ENCODE measurements around the gene NIN.
"Not testable (repeated sequence)": the region's sequence is repeated elsewhere in the genome, so short reads cannot be mapped to it uniquely, and the experiment has no call there.

The NIN gene

DNA sequence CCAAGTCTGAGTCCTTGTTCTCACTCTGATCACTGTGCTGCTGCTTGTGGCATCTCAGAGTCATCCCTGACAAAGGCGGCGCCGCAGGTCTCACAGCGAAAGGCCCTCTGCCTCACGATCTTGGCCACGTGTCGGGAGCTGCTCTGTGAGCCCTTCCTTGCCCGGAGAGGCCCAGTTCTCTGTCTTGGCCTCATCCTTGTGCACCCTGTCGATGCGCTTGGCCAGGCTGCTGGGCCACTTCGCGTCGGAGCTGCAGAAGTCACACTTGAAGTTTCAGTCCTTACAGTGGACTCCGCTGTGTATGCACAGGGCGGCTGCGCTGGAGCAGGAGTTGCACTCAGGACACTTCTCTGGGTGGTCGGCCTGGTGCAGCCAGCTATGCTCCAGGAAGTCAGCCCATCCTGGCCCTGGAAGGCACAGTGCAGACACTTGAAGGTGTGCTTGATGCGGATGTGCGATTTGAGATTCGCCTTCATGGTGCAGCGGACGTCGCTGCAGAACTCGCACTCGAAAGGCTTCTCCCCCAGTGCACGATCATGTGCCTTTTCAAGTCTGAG lies 126.4 kb downstream of the NIN start:
- no peak for FAIRE-seq

DNA sequence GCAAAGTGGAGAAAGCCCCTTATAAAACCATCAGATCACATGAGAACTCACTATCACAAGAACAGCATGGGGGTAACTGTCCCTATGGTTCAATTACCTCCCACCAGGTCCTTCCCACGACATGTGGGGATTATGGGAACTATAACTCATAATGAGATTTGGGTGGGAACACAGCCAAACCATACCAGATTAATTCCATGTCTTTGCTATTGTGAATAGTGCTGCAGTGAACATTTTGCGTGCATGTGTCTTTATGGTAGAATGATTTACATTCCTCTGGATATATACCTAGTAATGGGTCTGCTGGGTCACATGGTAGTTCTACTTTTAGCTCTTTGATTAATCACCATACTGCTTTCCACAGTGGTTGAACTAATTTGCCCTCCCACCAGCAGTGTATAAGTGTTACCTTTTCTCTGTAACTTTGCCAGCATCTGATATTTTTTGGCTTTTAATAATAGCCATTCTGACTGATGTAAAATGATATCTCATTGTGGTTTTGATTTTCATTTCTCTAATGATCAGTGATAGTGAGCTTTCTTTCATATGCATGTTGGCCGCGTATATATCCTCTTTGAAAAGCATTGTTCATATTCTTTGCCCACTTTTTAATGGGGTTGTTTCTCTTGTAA lies 133.2 kb downstream of the NIN start:
- no peak for FAIRE-seq

DNA sequence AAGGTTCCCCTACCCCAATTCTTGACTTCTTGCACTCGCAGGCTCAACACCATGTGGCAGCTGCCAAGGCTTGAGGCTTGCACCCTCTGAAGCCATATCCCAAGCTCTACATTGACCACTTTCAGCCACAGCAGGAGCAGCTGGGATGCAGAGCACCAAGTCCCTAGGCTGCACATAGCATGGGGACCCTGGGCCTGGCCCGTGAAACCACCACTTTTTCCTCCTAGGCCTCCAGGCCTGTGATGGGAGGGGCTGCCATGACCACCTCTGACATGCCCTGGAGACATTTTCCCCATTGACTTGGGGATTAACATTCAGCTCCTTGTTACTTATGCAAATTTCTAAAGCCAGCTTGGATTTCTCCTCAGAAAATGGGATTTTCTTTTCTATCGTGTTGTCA lies 136.7 kb downstream of the NIN start:
- not testable (repeated sequence) for FAIRE-seq

DNA sequence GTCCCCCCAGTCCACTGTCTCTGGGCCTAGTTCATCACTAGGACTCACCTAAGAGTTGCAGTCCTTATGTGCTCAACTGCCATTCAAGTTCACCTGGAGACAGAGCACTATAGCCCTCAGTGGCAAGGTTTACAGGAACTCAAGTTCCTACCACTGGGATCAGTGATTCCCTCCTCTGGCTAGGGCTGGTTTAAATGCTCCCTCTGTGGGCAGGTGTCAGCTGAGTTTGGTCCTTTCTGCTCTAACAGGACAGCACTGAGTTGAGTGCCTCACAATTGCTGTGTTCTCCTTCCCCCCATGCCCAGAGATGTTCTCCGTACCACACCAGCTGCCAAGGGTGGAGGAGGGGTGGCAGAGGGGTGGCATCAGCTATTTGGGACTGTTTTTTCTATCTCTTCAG lies 142.1 kb downstream of the NIN start:
- FAIRE-seq = no peak

DNA sequence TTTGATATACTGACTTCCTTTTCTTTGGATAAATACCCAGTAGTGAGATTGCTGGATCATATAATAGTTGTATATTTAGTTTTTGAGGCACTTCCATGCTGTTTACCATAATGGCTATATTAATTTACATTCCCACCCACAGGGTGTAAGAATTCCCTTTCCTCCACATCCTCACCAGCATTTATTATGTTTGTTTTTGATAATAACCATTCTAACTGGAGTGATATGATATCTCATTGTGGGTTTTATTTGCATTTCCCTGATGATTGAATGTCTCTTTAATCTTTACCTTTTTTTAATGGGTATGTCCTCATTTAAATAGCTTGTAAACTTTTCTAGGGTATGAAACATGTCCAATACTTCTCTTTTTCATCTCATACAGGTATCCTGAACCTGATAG lies 151.3 kb downstream of the NIN start:
- no peak for FAIRE-seq

DNA sequence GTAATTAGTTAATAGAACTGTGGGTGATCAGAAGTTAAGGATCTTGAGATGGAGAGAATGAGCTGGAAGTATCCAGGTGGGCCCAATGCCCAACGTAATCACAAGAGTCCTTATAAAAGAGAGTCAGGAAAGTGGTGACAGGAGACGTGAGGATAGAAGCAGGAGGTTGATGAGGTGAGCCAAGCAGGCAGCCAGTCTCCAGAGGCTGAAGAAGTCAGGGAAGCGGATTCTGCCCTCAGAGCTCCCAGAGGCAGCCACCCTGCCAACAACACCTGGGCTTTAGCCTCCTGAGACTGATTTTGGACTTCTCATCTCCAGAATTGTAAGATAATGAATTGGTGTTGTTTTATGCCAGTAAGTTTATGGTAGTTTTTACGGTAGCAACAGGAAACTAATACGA lies 152.8 kb downstream of the NIN start:
- no peak for FAIRE-seq

DNA sequence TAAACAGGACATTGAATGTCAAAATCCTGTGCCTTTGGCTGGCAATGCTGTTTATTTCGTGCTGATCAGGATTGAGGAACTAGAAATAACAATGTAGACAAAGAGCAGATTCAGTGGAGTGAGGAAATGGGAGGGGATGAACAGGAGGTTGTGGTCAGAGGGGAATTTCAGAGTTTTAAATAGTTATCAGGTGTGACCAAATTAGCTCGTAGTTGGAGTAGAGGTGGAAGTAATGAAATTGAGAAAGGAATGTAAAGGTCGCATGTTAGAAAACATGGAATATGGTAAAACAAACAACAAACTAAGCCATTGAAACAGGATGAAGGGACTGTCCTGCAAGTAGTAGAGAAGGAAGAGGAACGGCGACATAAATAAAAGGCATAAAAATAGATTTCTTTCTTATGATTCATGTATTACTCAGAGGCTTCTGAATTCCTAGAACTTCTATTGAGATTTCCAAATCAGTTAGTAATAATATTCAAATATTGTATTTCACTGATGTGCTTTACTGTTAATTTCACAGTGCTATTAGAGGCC lies 153.4 kb downstream of the NIN start:
- no peak for FAIRE-seq

DNA sequence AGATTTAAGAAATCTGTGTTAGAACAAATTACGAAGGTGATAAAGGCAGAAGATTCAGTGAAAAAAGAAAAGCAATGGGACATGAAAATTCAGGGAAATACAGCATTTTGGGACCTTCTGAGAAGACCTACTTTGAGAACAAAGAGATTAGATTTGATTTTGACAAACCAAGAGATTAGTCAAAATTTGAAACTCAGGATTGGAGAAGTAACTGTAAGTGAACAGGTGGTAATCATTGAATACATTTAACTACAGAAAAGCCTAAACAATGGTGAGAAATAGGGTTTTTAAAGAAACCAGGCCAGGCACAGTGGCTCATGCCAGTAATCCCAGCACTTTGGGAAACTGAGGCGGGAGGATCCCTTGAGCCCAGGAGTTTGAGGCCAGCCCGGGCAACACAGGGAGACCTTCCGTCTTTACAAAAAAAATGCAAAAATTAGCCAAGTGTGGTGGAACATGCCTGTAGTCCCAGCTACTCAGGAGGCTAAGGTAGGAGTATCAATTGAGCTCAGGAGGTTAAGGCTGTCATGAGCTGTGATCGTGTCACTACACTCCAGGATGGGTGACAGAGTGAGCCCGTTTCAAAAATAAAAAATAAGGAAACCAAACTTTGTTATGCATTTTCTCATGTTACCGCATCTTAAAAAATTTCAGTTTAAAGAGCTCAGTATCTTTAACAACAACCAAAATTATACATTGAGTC lies 154.0 kb downstream of the NIN start:
- FAIRE-seq = no peak

DNA sequence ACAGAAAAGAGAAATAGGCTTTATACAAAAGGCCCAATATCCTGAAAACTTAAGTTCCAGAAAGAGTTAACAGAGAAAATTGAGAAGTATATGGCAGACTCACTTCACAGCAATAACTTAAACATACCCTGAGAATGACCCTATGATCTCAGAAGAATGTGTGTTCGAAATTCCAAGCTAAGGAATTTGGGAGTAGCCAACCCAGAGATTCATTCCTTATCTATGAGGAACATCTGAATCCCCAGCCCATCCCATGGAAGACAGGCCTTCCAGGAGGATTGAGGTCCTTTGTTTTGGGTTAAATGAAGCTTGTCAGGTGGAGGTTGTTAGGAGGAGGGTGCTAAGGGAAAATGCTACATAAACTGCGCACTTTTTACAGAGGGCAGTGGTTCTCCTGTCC lies 155.4 kb downstream of the NIN start:
- no peak for FAIRE-seq

DNA sequence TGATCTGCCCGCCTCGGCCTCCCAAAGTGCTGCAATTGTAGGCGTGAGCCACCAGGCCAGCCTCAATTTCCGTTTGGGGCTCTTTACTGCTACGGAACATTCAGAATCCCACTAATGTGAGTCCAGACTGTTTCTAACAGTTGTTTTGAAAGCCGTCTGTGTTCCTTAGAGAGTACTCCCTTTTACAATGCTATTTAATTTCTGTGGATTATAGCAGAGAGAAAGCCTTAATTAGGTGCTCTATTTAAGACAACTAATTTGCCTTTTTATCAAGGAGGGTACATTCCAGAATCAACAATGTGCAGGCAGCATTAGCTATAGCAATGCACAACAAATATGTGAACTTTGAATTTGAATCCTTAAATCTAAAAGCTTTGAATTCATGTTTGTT lies 160.1 kb downstream of the NIN start:
- no peak for FAIRE-seq

DNA sequence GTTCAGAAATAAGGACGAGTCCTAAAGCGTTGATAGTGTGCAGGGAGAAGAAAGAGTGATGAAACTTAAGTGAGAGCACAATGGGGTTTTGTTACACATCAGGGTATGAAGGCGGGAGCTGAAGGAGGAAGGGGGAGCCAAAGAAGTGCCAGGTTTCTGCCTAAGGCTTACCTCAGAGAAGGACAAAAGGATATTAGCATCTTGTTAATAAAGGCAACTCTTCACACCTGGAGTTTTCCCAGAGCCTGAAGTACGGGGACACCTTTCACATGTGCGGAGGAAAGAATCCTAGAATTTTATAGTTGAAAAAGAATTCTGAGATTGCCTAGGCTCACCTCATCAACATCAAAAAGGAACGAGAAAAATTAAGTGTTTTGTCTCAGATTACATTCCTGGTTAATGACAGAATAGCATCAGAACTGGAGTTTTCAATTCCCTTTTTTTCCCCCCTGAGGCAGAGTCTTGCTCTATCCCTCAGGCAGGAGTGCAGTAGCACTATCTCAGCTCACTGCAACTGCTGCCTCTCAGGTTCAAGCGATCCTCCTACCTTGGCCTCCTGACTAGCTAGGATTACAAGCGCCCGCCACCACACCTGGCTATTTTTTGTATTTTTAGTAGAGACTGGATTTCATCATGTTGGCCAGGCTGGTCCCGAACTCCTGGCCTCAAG lies 160.6 kb downstream of the NIN start:
- no peak for FAIRE-seq

All from G401.6 (cell line).